GM19099 (cell line): ENCODE results near the gene ZNF783.

Source experiments
- POLR2A ChIP-seq: IDR thresholded peaks from 3 replicates; pipeline ENCODE4 v1.6.1; 2011; ENCODE audit warnings: low read depth; ENCODE audit not compliant: insufficient read length; ENCODE audit errors: extremely low read depth

Gene ZNF783

GRCh38 chr7:149333321-149333717 is 71.3 kb downstream of the ZNF783 start:
- no peak for TF ChIP-seq POLR2A

- TF ChIP-seq POLR2A: no peak
These were observed 72.2 kb downstream of the ZNF783 start for GRCh38 chr7:149334219-149334618.
